Activated effector memory CD4-positive, alpha-beta T cell treated with Interleukin-2 at 50 U/mL for 16 hours (primary cell): Measurements from ENCODE around the gene SPATA25.
A peak's percentile ranks its signal among the peaks of the same experiment; 100 is the strongest.
"Not testable (repeated sequence)": the region's sequence is repeated elsewhere in the genome, so short reads cannot be mapped to it uniquely, and the experiment has no call there.

ENCODE experiments used
- DNase-seq: peaks from one replicate; pipeline ENCODE4 v3.0.0-alpha.2; 2020

The SPATA25 gene

DNA sequence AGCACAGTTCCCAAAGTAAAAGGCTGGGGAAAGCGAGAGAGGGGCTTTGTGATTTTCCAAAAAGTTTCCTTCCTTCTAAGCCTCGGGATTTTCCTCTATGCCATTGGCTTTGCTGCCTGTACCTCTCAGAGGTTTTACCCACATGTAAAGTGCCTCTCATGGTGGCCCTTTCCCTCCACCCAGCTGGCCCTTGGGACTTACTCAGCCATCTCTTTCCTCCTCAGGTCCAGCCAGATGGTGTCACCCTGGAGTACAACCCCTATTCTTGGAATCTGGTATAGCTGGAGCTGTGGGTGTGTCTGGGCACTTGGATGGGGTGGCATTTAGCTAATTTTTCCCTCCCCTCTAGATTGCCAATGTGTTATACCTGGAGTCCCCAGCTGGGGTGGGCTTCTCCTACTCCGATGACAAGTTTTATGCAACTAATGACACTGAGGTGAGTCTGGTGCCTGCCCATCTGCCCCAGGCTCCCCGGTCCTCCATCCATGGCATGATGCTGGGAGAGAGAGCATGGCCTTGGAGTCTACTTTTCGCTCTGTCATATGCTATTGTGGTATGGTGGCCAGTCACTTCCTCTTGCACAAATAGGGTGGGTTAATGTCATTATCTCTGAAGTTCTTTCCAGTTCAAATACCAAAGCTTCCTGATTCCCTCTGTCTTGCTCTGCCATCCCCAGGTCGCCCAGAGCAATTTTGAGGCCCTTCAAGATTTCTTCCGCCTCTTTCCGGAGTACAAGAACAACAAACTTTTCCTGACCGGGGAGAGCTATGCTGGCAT is 4.8 kb upstream of the SPATA25 start:
- no peak for DNase-seq

DNA sequence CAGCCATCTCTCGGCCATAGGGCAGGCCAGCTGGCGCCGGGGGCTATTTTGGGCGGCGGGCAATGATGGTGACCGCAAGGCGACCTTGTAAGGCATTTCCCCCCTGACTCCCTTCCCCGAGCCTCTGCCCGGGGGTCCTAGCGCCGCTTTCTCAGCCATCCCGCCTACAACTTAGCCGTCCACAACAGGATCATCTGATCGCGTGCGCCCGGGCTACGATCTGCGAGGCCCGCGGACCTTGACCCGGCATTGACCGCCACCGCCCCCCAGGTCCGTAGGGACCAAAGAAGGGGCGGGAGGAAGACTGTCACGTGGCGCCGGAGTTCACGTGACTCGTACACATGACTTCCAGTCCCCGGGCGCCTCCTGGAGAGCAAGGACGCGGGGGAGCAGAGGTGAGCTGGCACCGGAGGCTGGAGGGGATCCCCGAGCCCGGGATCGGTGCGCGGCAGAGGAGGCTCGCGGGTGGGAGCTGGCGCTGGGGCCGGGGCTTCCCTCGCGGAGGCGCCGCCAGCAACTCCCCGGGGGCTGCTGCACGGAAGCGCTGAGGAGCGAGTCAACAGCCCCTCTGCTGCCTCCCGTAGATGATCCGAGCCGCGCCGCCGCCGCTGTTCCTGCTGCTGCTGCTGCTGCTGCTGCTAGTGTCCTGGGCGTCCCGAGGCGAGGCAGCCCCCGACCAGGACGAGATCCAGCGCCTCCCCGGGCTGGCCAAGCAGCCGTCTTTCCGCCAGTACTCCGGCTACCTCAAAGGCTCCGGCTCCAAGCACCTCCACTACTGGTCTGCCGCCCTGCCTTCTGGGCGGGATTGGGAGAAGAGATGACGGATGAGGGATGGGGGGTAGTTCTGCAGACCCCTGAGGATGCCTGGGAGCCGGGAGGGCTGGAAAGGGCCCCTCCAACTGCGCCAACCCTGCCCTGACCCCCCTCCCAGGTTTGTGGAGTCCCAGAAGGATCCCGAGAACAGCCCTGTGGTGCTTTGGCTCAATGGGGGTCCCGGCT is 3.9 kb upstream of the SPATA25 start, which contains the start of the genes CTSA and NEURL2:
Gene CTSA (plus strand): TSS at position 351 of the 999 bp plus-strand sequence. CDS start 234 bp downstream, at position 585.
Gene NEURL2 (minus strand): TSS at position 224 of the 999 bp plus-strand sequence. CDS start 217 bp downstream, at position 7.
- DNase-seq, result peak; percentile 71

DNA sequence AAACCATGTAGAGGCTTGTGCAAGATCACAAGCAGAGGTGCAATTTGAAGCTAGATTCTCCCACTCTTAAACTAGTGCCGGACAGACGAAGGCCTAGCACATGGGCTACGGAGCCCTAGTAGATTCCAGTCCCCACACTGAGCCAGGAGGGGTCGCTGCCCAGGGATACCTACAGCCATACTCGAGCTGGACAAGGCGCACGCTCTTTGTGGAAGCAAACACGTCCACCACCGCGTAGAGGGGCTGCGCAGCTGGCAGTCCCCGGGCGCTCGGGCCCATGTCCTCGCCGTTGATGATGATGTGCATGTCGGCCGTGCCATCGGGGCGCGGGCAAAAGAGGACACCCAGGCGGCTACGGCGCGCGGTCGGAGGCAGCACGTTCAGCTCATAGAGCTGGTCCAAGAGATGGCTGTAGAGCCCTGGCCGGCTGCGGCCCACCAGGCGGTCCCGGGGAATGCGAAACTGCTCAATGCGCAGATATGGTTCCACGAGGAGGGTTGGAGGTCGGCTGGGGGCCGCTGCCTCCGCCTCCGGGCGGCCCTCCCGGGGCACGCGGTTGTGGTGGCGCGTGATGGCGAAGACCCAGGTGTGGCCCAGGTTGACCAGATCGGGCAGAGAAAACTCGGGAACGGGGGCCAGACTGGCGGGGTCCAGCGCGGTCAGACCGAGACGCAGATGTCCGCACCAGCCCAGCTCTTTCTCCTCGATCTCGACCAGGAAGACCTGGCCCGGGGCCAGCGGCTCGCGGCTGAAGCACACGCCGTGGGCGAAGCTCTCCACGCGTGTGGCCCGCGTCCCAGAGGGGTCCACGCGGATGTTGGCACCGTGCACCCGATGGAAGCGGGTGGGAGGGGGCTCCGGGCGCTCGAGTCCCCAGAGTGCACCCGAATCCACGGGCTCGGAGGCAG is 2.9 kb upstream of the SPATA25 start:
- no peak for DNase-seq

DNA sequence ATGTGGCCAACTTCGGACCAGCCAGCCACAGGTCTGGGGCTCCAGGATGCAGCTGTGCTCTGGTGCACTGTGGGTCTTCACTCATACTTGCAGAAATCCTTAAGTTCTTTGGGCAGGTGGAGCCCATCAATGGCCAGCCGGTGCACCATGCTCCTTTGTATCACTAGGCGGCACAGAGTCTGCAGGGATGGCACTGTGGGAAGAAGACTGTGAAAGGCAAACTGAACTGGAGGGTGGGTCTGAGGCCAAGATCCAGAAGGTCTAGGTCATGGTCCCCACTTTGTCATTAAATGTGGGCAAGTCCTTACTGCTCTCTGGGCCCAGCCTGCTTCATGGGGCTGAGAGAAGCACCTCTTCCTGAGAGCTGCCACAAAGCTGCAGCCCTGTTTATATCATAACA is 1.3 kb upstream of the SPATA25 start:
- DNase-seq, result no peak

DNA sequence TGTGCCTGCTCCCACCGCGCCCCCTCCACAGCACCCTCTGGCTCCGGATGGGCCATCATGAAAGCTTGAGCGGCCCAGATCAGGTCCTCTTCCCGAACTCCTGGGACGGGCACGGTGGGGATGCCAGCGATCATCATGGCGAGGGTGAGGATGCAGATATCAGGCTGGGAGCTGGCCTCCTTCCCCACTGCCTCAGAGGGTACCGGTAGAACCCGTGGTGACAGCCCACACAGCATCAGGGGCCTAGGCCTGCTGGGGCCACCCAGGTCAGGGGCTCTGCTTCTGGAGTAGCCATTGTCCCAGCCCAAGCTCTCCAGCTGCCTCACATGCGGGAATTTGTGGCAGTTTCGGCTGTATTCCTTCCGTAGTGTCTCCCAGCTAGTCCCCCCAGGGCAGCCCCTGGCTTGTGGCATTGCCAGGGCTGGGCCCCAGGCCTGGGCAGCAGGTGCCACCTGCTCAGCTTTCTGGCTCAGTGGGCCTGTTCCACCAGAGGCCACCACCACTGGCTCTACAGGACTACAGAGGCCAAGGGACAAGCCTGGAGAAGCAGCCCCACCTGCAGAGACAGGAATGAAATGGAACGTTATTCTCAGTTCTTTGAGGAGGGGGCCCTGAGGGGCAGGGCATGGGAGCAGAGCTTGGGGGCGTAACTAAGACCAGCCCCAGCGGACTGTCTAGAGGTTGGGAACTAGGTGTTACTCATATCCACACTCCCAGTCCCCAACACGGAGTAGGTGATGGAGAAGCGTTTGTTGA is 654 bp downstream of the SPATA25 start:
- no peak for DNase-seq

DNA sequence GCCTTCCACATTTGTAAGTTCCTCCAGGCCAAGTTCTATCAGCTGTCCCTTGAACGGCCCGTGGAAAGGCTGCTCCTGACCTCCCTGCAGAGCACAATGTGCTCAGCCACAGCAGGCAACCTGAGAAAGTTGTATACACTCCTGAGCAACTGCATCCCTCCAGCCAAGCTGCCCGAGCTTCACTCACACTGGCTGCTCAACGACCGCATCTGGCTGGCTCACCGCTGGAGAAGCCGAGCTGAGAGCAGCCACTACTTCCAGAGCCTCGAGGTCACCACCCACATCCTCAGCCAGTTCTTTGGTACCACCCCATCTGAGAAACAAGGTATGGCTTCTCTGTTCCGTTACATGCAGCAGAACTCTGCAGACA is 4.3 kb downstream of the SPATA25 start:
- DNase-seq, result no peak

DNA sequence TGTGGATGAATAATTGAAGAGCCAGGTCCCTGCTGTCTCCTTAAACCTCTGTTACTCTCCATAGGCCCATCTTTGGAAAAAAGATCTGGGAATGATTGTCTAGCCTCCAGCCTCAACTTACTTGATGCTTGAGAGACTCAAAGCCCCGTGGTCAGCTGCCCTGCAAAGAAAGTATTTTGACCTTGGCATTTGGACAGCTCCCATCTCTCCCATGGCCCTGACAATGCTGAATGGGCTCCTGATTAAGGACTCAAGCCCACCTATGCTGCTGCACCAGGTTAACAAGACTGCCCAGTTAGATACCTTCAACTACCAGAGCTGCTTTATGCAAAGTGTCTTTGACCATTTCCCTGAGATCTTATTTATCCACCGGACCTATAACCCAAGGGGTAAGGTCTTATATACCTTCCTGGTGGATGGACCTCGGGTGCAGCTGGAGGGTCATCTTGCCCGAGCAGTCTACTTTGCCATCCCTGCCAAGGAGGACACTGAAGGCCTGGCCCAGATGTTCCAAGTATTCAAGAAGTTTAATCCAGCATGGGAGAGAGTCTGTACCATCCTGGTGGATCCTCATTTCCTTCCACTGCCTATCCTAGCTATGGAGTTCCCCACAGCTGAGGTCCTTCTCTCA is 4.8 kb downstream of the SPATA25 start:
- DNase-seq, result no peak

DNA sequence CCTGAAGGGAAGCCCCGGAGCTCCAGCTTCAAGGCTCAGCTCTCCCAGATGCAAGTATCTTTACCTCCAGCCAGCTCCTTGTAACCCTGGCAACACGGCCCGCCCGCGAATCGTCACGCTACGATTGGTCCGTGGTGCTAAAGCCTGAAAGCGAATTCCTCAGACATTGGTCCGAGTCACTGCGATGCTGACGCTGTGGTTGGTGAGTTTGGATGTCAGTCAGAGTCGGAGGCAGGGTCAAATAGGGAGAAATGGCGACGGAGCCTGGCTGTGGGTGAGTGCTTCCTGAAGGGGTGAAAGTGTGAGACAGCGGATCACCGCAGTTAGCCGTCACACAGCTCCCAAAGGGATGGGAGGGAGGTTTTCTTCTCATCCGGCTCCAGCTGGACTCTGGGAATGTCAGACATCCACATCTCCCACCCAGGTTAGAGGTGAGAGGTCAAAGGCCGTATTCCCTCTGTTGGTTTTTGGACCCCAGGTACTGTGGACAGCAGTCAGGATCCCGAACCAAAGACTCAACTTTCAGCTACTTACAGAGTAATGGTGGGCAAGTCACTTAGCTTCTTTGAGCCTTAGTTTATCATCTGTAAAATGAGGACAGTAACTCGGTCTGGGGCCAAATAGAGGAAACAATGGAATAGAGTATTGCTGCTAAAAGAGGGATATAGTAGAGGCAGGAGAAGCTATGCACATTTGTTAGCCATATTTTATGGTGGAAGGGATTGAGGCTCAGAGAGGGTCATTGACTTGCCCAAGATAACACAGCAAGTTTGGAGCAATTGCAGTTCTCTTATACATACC is 6.2 kb downstream of the SPATA25 start, which contains the start of gene ZSWIM1:
Gene ZSWIM1 (plus strand): TSS at position 240 of the 801 bp plus-strand sequence. CDS start 1,366 bp downstream, outside the sequence.
- DNase-seq, result peak; percentile 97

DNA sequence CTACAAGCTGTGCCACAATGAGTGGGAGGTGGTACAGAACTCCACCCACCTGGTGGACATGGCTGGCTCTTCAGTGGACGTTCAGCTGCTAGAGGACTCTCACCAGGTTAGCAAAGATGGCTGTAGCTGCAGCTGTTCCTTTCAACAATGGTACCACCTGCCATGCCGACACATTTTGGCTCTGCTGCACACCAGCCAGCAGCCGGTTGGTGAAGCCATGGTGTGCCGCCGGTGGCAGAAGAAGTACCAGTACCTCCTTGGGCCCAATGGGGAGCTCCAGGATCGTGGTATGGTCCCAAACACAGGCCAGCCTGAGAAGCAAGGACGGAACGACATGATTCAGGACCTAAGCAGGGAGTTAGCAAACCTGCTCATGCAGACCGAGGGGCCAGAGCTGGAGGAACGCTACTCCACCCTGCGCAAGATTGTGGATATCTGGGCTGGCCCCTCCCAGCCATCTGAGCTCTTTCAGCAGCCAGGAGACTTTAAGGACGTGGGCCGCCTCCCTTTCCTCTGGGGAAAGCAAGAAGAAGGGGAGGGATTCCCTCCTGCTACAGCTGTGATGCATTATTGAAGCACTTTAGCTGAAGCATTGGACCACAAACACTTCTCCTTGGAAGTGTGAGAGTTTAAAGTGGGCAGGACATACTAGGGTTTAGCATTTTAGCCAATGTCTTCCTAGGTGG is 9.2 kb downstream of the SPATA25 start:
- no peak for DNase-seq

DNA sequence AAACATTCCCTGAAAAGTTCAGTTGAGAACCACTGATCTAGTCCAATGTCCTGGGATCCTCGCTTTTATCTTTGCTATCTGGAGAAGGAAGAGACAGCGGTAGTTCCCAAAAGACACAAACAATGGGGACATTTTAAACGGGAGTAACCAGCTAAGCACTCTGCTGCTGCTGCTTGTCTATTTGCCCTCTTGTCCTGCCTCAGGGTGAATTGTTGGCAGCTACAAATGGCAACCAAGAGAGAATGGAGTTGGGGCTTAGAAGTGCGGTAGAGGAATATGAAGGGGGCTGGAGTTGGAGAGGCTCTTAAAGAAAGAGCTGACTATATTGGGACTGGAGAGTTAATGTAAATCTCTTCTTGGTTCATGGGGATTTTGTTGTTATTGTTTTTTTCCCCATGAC is 12.8 kb downstream of the SPATA25 start:
- DNase-seq, result no peak

DNA sequence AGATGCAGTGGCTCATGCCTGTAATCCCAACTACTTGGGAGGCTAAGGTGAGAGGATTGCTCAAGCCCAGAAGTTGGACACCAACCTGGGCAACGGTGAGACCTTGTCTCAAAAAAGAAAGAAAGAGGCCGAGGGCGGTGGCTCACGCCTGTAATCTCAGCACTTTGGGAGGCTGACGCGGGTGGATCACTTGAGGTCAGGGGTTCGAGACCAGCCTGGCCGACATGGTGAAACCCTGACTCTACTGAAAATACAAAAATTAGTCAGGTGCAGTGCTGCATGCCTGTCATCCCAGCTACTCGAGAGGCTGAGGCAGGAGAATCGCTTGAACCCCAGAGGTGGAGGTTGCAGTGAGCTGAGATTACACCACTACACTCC is 13.3 kb downstream of the SPATA25 start:
- DNase-seq, result not testable (repeated sequence)

DNA sequence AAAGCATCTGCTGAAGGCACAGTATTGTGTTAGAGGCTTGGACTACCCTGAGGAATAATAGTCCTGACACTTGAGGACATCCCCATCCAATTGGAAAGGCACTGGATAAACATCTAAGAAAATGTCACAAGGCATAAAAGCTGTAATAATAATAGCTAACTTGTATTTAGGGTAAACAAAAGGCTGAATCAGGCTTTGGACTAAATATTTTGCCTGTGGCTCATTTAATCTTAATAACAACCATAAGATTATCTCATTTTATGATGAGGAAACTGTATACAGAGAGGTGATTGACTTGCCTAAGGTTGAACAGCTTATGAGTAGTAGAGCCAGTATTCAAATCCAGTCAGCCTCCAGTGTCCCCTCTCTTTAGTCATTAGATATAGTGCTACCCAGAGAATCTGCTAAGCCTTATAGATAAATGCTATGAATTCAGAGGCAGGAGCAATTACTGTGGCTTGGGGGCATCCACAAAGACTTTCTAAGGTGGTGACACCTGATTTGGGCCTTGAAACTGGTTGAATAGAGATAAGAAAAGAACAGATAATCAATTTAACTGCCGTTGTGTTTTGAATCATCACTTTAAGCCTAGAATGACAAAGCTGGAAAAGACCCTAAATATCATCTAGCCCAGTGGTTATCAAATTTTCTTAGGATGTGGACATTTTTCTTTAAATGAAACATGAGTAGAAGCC is 13.9 kb downstream of the SPATA25 start:
- DNase-seq, result no peak

DNA sequence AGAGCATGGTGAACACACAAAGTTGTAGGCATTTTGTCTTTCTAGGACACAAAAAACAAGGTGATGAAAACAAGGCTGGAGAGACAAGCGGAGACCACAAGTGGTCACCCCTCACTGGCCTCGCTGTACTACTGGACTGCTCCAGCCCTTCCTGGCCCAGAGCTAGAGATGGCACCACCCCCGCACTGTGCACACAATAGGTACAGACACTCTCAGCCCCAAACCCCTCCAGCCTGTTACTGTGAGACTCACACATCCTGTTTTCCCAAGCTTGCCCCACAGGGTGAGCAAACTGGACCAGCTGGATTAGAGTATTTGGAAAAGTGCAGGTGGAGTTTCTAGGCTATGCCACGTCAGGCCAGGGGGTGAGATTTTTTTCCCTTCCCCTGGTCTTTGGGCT is 14.8 kb downstream of the SPATA25 start:
- DNase-seq, result no peak

DNA sequence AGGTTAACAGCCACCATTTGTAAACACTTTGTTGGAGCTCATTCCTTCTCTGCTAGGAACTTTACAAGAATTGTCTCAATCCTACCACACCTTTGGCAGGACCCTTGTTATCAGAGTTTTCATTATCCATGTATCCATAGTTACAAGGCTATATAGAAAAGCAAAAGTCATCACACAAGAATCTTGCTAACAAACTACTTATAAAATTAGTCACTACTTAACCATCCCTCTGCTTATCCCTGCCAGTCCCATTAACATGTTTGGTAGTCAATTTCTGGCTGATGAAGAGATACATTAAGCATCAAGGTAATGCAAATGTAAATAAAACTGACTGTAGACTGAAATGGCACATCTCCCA is 19.6 kb downstream of the SPATA25 start:
- no peak for DNase-seq

DNA sequence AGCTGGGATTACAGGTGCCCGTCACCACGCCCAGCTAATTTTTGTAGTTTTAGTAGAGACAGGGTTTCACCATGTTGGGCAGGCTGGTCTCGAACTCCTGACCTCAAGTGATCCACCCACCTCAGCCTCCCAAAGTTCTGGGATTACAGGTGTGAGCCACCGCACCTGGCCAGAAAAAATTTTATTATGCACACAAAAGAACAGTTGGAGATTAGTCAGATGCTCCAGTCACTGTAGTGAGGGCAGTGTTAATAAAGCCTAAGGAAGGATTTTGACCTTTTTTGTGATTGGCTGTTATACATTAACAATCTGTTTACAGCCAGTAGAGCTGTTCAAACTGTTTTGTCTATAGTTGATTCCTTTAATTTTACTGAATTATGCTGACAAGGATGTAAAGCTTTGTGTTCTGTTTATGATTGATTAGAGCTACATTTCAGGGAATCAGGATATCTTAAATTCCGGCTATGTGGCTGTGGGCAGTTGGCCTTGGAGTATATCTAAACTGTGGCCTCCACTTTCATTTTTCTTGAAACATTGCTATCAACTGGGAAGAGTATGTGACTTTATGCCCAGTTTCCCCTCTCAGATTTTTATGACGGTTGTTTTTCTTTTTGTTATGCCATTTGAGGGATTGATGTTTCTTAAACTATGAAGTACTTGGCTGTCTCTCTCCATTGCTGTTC is 20.1 kb downstream of the SPATA25 start:
- DNase-seq, result no peak

DNA sequence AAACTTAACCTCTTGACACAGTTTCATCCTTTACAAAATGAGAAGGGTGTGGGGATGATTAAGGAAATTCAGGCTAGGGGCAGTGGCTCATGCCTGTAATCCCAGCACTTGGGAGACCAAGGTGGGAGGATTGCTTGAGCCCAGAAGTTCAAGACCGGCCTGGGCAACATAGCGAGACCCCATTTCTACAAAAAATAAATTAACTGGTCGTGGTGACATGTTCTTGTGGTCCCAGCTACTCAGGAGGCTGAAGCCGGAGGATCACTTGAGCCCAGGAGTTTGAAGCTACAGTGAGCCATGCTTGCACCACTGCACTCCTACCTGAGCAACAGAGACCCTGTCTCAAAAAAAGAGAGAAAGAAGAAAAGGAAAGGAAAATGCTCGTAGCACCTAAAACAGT is 21.0 kb downstream of the SPATA25 start:
- no peak for DNase-seq

DNA sequence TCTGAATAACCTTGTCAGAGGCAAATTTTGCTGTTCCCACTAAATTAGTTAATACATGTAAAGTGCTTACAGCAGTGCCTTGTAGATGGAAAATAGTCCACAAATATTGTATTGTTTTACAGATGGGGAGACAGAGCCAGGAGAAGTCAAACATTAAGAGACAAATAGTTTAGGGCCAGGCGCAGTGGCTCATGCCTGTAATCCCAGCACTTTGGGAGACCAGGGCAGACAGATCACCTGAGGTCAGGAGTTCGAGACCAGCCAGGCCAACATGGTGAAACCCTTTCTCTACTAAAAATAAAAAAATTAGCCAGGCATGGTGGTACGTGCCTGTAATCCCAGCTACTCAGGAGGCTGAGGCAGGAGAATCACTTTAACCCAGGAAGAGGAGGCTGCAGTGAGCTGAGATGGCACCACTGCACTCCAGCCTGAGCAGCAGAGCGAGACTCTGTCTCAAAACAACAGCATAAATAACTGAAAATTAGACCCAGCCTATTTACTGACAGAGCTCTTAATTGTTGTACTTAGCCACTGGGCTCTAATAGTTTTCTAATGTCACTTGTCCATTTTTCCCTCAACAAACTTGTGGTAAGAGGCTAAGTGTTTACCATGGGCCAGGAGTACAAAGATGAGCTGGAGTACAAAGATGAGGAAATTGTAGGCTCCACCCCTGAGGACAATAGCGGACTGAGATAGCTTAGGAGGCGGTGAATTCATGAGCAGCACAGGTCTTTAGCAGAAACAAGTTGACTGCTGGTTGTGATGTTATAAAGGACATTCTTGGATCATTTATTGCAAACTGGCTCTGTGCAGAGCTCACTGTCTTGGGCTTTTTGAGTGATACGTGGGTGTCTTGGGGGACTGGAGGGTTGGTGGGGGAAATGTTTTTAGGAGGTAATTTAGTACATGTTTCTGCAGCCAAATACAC is 23.6 kb downstream of the SPATA25 start:
- no peak for DNase-seq
